Smooth muscle cell (in vitro differentiated cells): ENCODE data around the gene DNAI1. TPM values are rescaled to one million over a fixed set of nuclear protein-coding genes. Genes with fewer than 3 reads are reported as not detected.

ENCODE experiments used
- DNase-seq: peaks from one replicate; lab custom pipeline; 2025; ENCODE audit not compliant: unreplicated experiment; lab: John Stamatoyannopoulos, UW
- H2AFZ ChIP-seq: fragments of 200-600 bp; sonication (generic); 2 replicates; pipeline ENCODE4 v1.6.0; 2016; ENCODE audit warnings: antibody characterized with exemption, low read depth, mild to moderate bottlenecking
- H3F3A ChIP-seq: fragments of 200-600 bp; sonication (generic); 2 replicates; pipeline ENCODE4 v1.6.0; 2017; ENCODE audit warnings: antibody characterized with exemption, low read depth
- H3K27ac ChIP-seq: fragments of 200-600 bp; sonication (generic); 2 replicates; pipeline ENCODE4 v1.5.1; 2016; ENCODE audit warnings: low read depth, mild to moderate bottlenecking
- H3K27me3 ChIP-seq: fragments of 200-600 bp; sonication (generic); 2 replicates; pipeline ENCODE4 v1.6.1; 2016; ENCODE audit warnings: low read depth, mild to moderate bottlenecking
- H3K36me3 ChIP-seq: fragments of 200-600 bp; sonication (generic); 2 replicates; pipeline ENCODE4 v1.5.1; 2016; ENCODE audit warnings: low read depth
- H3K4me1 ChIP-seq: fragments of 200-600 bp; sonication (generic); 2 replicates; pipeline ENCODE4 v1.5.1; 2016; ENCODE audit warnings: low read depth
- H3K4me2 ChIP-seq: fragments of 200-600 bp; sonication (generic); 2 replicates; pipeline ENCODE4 v1.6.0; 2016; ENCODE audit warnings: mild to moderate bottlenecking
- H3K4me3 ChIP-seq: fragments of 200-600 bp; sonication (generic); 2 replicates; pipeline ENCODE4 v1.5.1; 2016; ENCODE audit warnings: mild to moderate bottlenecking
- H3K79me2 ChIP-seq: fragments of 200-600 bp; sonication (generic); 2 replicates; pipeline ENCODE4 v1.6.0; 2016; ENCODE audit warnings: low read depth, mild to moderate bottlenecking
- H3K9ac ChIP-seq: fragments of 200-600 bp; sonication (generic); 2 replicates; pipeline ENCODE4 v1.6.0; 2016; ENCODE audit warnings: low read depth
- H3K9me3 ChIP-seq: fragments of 200-600 bp; sonication (generic); replicated peaks from 2 replicates; pipeline ENCODE4 v1.5.1; 2016; ENCODE audit warnings: low read depth
- H4K20me1 ChIP-seq: fragments of 200-600 bp; sonication (generic); 2 replicates; pipeline ENCODE4 v1.6.0; 2016; ENCODE audit warnings: low read depth
- CTCF ChIP-seq: fragments of 200-600 bp; sonication (generic); IDR thresholded peaks from 2 replicates; pipeline ENCODE4 v1.5.1; 2017; ENCODE audit warnings: borderline replicate concordance, mild to moderate bottlenecking, antibody characterized with exemption; ENCODE audit not compliant: insufficient read depth, poor library complexity, severe bottlenecking
- WGBS: methylation state at CpG from one replicate; pipeline ENCODE4 v1.1.7; 2016; ENCODE audit warnings: low lambda C conversion rate; 5-methylcytosine and 5-hydroxymethylcytosine counted together
- polyA plus RNA-seq: library from polyadenylated mRNA; unstranded; fragments of >200 nt; fragmentation: Nextera tagmentation; extraction: Ambion mirVana; gene quantifications from 2 replicates; pipeline ENCODE4 v1.2.1, GENCODE V29; 2016
- total RNA-seq: library from RNA; depleted of rRNA; stranded (reverse); fragments of >200 nt; gene quantifications from 2 replicates; pipeline ENCODE4 v1.2.3, GENCODE V29; 2014

Gene DNAI1
- total and polyA plus RNA-seq, 2 experiments from 2014 or later, result 0.31 TPM; not detected in 1

GRCh38 chr9:34518896-34519295, 60.3 kb downstream of the DNAI1 start:
- H3K27me3 ChIP-seq, result peaks cover 8% of the 10 kb centered on the region
- no peaks in the 10 kb centered on the region for H4K20me1 ChIP-seq
- no peak overlapping the region for H2AFZ ChIP-seq
- peaks cover 4% of the 10 kb centered on the region for H3K4me1 ChIP-seq
- TF ChIP-seq CTCF, result no peak
- H3K36me3 ChIP-seq, result no peaks in the 10 kb centered on the region
- no peaks in the 10 kb centered on the region for H3K9me3 ChIP-seq
- 97% methylated on average over 2 of the region's 2 CpGs for WGBS
- H3K4me2 ChIP-seq, result no peak overlapping the region
- H3K4me3 ChIP-seq, result no peak overlapping the region
- no peak overlapping the region for H3K9ac ChIP-seq
- no peaks in the 10 kb centered on the region for H3F3A ChIP-seq
- H3K79me2 ChIP-seq, result no peaks in the 10 kb centered on the region
- DNase-seq, result no peak
- H3K27ac ChIP-seq, result no peak overlapping the region

DNA sequence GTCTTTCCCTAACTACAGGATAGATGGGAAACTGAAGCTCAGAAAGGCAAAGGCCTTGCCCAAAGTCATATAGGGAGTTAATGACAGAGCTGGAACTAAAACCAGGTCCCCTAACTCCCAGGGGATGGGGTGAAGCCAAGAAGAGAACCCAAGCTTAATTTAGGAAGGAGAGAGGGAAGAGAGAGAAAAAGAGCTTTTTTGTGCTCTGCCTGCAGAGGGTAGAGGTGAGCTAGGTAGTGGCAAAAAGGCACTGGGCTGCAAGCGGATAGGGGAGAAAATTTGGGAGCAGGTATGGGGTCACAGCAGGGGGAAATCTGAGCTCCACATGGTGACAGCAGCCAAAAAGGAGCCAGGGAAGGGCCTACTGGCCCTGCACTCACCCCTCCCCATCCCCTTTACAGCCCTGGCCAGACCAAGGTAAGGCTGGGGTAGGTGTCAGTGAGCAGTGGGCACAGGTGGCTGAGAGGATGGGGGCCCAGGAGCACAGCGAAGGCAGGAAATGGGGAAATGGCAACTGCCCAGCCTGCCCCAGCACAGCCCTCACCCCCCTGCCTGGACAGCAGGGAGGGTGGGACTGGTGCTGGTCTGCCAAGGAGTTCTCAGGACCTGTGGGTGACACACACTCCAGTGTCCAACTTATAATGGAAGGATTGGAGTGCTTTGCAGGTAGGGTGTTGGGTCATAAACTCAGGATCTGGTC, 60.9 kb downstream of the DNAI1 start:
- Histone ChIP-seq H3K4me2 (no peak overlapping the region), H3K9ac (no peak overlapping the region), H3K4me1 (no peaks in the 10 kb centered on the region), H3K27ac (no peak overlapping the region), H3F3A (no peaks in the 10 kb centered on the region), H2AFZ (no peak overlapping the region), H3K27me3 (peaks cover 8% of the 10 kb centered on the region), H3K9me3 (no peaks in the 10 kb centered on the region), H3K4me3 (no peak overlapping the region), H4K20me1 (no peaks in the 10 kb centered on the region), H3K36me3 (no peaks in the 10 kb centered on the region), H3K79me2 (no peaks in the 10 kb centered on the region)
- DNase-seq, result no peak
- WGBS, result 83% methylated on average over 2 of the region's 2 CpGs
- no peak for TF ChIP-seq CTCF

DNA sequence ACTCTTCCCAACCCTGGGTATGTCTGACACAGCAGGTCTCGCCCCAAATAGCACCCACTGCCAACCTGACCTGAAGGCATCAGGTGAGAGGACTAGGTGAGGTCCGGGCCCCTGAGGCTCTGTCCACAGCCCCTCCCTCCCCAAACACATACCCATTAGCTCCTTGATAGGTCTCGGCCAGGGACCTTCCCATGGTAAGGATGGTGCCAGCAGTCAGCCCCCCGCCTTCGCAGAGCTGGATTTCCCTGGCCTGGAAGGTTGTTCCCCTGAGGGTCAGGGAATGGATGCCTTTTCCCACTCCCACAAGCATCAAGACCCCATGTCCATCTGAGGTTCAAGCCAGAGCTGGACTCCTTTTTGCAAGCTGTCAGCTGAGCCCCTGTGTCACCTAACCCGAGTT, 61.5 kb downstream of the DNAI1 start:
- Histone ChIP-seq H3K9ac (no peak overlapping the region), H3K9me3 (no peaks in the 10 kb centered on the region), H3K4me3 (no peak overlapping the region), H3K4me1 (no peaks in the 10 kb centered on the region), H3K79me2 (no peaks in the 10 kb centered on the region), H3K4me2 (no peak overlapping the region), H3K27me3 (peaks cover 11% of the 10 kb centered on the region), H3K36me3 (no peaks in the 10 kb centered on the region), H4K20me1 (no peaks in the 10 kb centered on the region), H3K27ac (no peak overlapping the region), H3F3A (no peaks in the 10 kb centered on the region), H2AFZ (no peak overlapping the region)
- TF ChIP-seq CTCF, result no peak
- no peak for DNase-seq
- 87% methylated on average over 6 of the region's 6 CpGs for WGBS
